Adrenal gland (tissue), 5 donors: ENCODE results near the gene SIAE.

ENCODE experiments used
- CTCF ChIP-seq, 6 experiments: fragments of 450-650 bp in 4 of 6; fragments of 200-600 bp in 2 of 6; sonication (generic) in 1 of 6; IDR thresholded peaks; 1 replicate in 5 of 6; 2 replicates in 1 of 6; pipeline versions ENCODE4 v1.5.1 to v1.8.0; 2016 to 2021; ENCODE audit warnings: antibody characterized with exemption in 6 of 6, mild to moderate bottlenecking in 2 of 6, moderate library complexity in 1 of 6
- POLR2A ChIP-seq, 2 donors: fragments of 450-650 bp; IDR thresholded peaks; one replicate each; pipeline ENCODE4 v1.6.1; 2017; ENCODE audit warnings: antibody characterized with exemption in 2 of 2, mild to moderate bottlenecking in 2 of 2, moderate library complexity in 1 of 2
- donor health status: DM: no; HTN: no; CAD: no.

GRCh38 chr11:124639186-124639585 lies 34.4 kb downstream of the SIAE start:
- TF ChIP-seq POLR2A (IDR thresholded peaks at IDR 0.05) (no peak), CTCF (IDR thresholded peaks at IDR 0.05) (no peak)
